Liver (tissue), 9 donors: ENCODE data around the gene PMFBP1. TPM values are rescaled to one million over a fixed set of nuclear protein-coding genes. Genes with fewer than 3 reads are reported as not detected.

ENCODE experiments used
- DNase-seq: peaks from one replicate; pipeline ENCODE4 v3.0.0-alpha.2; 2017; ENCODE audit warnings: low spot score
- H3K27ac ChIP-seq, 2 donors: one replicate each; pipeline ENCODE4 v1.7.0; 2013; ENCODE audit warnings: inconsistent platforms in 2 of 2, low read length in 2 of 2, control low read depth in 1 of 2, low read depth in 1 of 2, mild to moderate bottlenecking in 1 of 2
- H3K27me3 ChIP-seq, 4 donors: one replicate each; pipeline versions ENCODE4 v1.6.1 to v1.7.0; 2013; ENCODE audit warnings: low read length in 3 of 4, inconsistent platforms in 1 of 4, mild to moderate bottlenecking in 1 of 4, moderate library complexity in 1 of 4; ENCODE audit not compliant: control insufficient read depth in 4 of 4, insufficient read depth in 4 of 4
- H3K36me3 ChIP-seq, 4 donors: one replicate each; pipeline versions ENCODE4 v1.6.1 to v1.7.0; 2013; ENCODE audit warnings: low read length in 3 of 4, mild to moderate bottlenecking in 3 of 4, low read depth in 1 of 4, moderate library complexity in 1 of 4; ENCODE audit not compliant: control insufficient read depth in 4 of 4, insufficient read depth in 3 of 4
- H3K4me1 ChIP-seq, 4 donors: one replicate each; pipeline versions ENCODE4 v1.6.1 to v1.7.0; 2013; ENCODE audit warnings: low read length in 3 of 4, mild to moderate bottlenecking in 3 of 4, moderate library complexity in 1 of 4; ENCODE audit not compliant: control insufficient read depth in 4 of 4, insufficient read depth in 4 of 4
- H3K4me3 ChIP-seq, 3 donors: one replicate each; pipeline versions ENCODE4 v1.6.1 to v1.7.0; 2013; ENCODE audit warnings: low read length in 3 of 3, control low read depth in 1 of 3, low read depth in 1 of 3, mild to moderate bottlenecking in 1 of 3
- H3K9ac ChIP-seq, 2 donors: one replicate each; pipeline ENCODE4 v1.7.0; 2013; ENCODE audit warnings: low read length in 2 of 2, mild to moderate bottlenecking in 2 of 2, moderate library complexity in 2 of 2, control low read depth in 1 of 2, low read depth in 1 of 2
- H3K9me3 ChIP-seq, 4 donors: one replicate each; pipeline versions ENCODE4 v1.6.1 to v1.7.0; 2013; ENCODE audit warnings: low read length in 3 of 4; ENCODE audit not compliant: control insufficient read depth in 4 of 4
- CTCF ChIP-seq: fragments of 150-350 bp; IDR thresholded peaks from 2 replicates; pipeline ENCODE4 v1.5.1; 2017; ENCODE audit warnings: improper control_type of control experiment, low read depth, low read length; ENCODE audit not compliant: missing input control
- EGR1 ChIP-seq, 2 donors: IDR thresholded peaks; 2 replicates each; pipeline ENCODE4 v1.6.1; 2016 to 2018; ENCODE audit warnings: antibody characterized with exemption in 2 of 2, low read depth in 2 of 2
- FOXA1 ChIP-seq: IDR thresholded peaks from 2 replicates; pipeline ENCODE4 v1.6.1; 2016; ENCODE audit warnings: antibody characterized with exemption
- FOXA2 ChIP-seq: IDR thresholded peaks from 2 replicates; pipeline ENCODE4 v1.6.1; 2016; ENCODE audit warnings: antibody characterized with exemption
- GABPA ChIP-seq, 2 donors: IDR thresholded peaks in 1 of 2; conservative IDR thresholded peaks in 1 of 2; 2 replicates each; pipeline ENCODE4 v1.6.1; 2016; ENCODE audit warnings: antibody characterized with exemption in 2 of 2, mild to moderate bottlenecking in 1 of 2, moderate library complexity in 1 of 2
- HNF4A ChIP-seq, 2 donors: conservative IDR thresholded peaks; 2 replicates each; pipeline ENCODE4 v1.6.1; 2016; ENCODE audit warnings: antibody characterized with exemption in 2 of 2, mild to moderate bottlenecking in 2 of 2
- HNF4G ChIP-seq: IDR thresholded peaks from 2 replicates; pipeline ENCODE4 v1.6.1; 2016; ENCODE audit warnings: antibody characterized with exemption
- JUND ChIP-seq, 2 donors: IDR thresholded peaks; 2 replicates each; pipeline ENCODE4 v1.6.1; 2016; ENCODE audit warnings: antibody characterized with exemption in 2 of 2
- MAX ChIP-seq: IDR thresholded peaks from 2 replicates; pipeline ENCODE4 v1.6.1; 2016; ENCODE audit warnings: antibody characterized with exemption
- NR2F2 ChIP-seq: IDR thresholded peaks from 2 replicates; pipeline ENCODE4 v1.6.1; 2016; ENCODE audit warnings: antibody characterized with exemption
- RXRA ChIP-seq, 2 donors: IDR thresholded peaks; 2 replicates each; pipeline ENCODE4 v1.6.1; 2017 to 2018; ENCODE audit warnings: antibody characterized with exemption in 2 of 2, mild to moderate bottlenecking in 1 of 2
- SP1 ChIP-seq: IDR thresholded peaks from 2 replicates; pipeline ENCODE4 v1.6.1; 2018; ENCODE audit warnings: antibody characterized with exemption, mild to moderate bottlenecking
- TAF1 ChIP-seq: conservative IDR thresholded peaks from 2 replicates; pipeline ENCODE4 v1.6.1; 2016; ENCODE audit warnings: antibody characterized with exemption, mild to moderate bottlenecking
- YY1 ChIP-seq: IDR thresholded peaks from 2 replicates; pipeline ENCODE4 v1.6.1; 2016; ENCODE audit warnings: antibody characterized with exemption, mild to moderate bottlenecking
- WGBS: extraction: QIAGEN DNeasy Blood & Tissue Kit; methylation state at CpG from one replicate; pipeline ENCODE4 v1.1.7; 2013; 5-methylcytosine and 5-hydroxymethylcytosine counted together
- polyA plus RNA-seq, 2 donors: library from polyadenylated mRNA; stranded (reverse) in 1 of 2; unstranded in 1 of 2; fragments of 200-250 nt in 1 of 2; fragments of >200 nt in 1 of 2; fragmentation: Nextera tagmentation in 1 of 2; extraction: Ambion mirVana in 1 of 2; gene quantifications; one replicate each; pipeline versions ENCODE4 v1.2.1 to v1.2.3, GENCODE V29; 2013 to 2015
- total RNA-seq, 2 donors: library from RNA; depleted of rRNA; stranded (reverse); fragments of >200 nt; gene quantifications; one replicate each; pipeline ENCODE4 v1.2.3, GENCODE V29; 2014
- donor health status: healthy.
- donor health status: healthy.
- donor health status: healthy.
- donor health status: healthy.
- donor health status: healthy.

PMFBP1 gene
- total and polyA plus RNA-seq, 4 donors: 0.06 to 1.4 (median 0.29) TPM

GRCh38 chr16:72105978-72106377, 66.0 kb downstream of the PMFBP1 start:
- Histone ChIP-seq H3K36me3 (peaks cover 33 to 100% (median 89%) of the 10 kb centered on the region in 4 donors), H3K9me3 (no peaks in the 10 kb centered on the region), H3K9ac (no peak overlapping the region), H3K27ac (no peak overlapping the region), H3K4me1 (no peaks in the 10 kb centered on the region), H3K4me3 (no peak overlapping the region), H3K27me3 (no peaks in the 10 kb centered on the region)
- WGBS: 97% methylated on average over 12 of the region's 12 CpGs
- no peak for DNase-seq
- TF ChIP-seq RXRA (IDR thresholded peaks at IDR 0.05) (no peak), NR2F2 (no peak), JUND (IDR thresholded peaks at IDR 0.05) (no peak), GABPA (IDR thresholded peaks at IDR 0.05 in 1 of 2, conservative IDR thresholded peaks at IDR 0.05 in 1 of 2) (no peak), SP1 (no peak), EGR1 (IDR thresholded peaks at IDR 0.05; ENCODE audit: low read depth in 2 of 2) (no peak), TAF1 (no peak), HNF4A (conservative IDR thresholded peaks at IDR 0.05) (no peak)

GRCh38 chr16:72104905-72105304, 67.0 kb downstream of the PMFBP1 start:
- TF ChIP-seq FOXA1: no peak
- TF ChIP-seq TAF1: no peak
- no peak for TF ChIP-seq EGR1 (IDR thresholded peaks at IDR 0.05; ENCODE audit: low read depth in 2 of 2)
- no peak for TF ChIP-seq HNF4G
- TF ChIP-seq MAX: no peak
- TF ChIP-seq HNF4A (conservative IDR thresholded peaks at IDR 0.05): no peak
- TF ChIP-seq YY1: no peak
- TF ChIP-seq NR2F2: no peak
- TF ChIP-seq FOXA2: no peak
- no peak for TF ChIP-seq CTCF
- no peak for TF ChIP-seq GABPA (IDR thresholded peaks at IDR 0.05 in 1 of 2, conservative IDR thresholded peaks at IDR 0.05 in 1 of 2)
- Histone ChIP-seq H3K4me1 (no peaks in the 10 kb centered on the region), H3K4me3 (no peak overlapping the region), H3K9ac (no peak overlapping the region), H3K36me3 (peaks cover 36 to 100% (median 88%) of the 10 kb centered on the region in 4 donors), H3K9me3 (no peaks in the 10 kb centered on the region), H3K27me3 (no peaks in the 10 kb centered on the region), H3K27ac (no peak overlapping the region)
- no peak for DNase-seq
- 95% methylated on average over 9 of the region's 9 CpGs for WGBS

- no peaks in the 10 kb centered on the region for H3K4me1 ChIP-seq
- no peaks in the 10 kb centered on the region for H3K27me3 ChIP-seq
- 82% methylated on average over 10 of the region's 10 CpGs for WGBS
- H3K4me3 ChIP-seq: no peak overlapping the region
- H3K9me3 ChIP-seq: no peaks in the 10 kb centered on the region
- H3K9ac ChIP-seq: no peak overlapping the region
- DNase-seq: no peak
- no peak overlapping the region for H3K27ac ChIP-seq
- peaks cover 35 to 95% (median 80%) of the 10 kb centered on the region in 4 donors for H3K36me3 ChIP-seq
- no peak for TF ChIP-seq CTCF
Observed at GRCh38 chr16:72101195-72101594, 70.8 kb downstream of the PMFBP1 start.
